ENCODE data around the gene ZNF860.

ZNF860 gene

GRCh38 chr3:31948280-31948679, 33.3 kb upstream of the ZNF860 start:
- TF ChIP-seq CTCF (IDR thresholded peaks at IDR 0.05; ENCODE audit: control insufficient read depth, insufficient read depth, low read depth, low read length, missing control alignments): no peak
- H3K4me3 ChIP-seq (ENCODE audit: control insufficient read depth, low read depth, low read length): no peak overlapping the region
- DNase-seq (ENCODE audit: low read depth): no peak

- no peak for DNase-seq (ENCODE audit: low read depth)
- H3K4me3 ChIP-seq (ENCODE audit: control insufficient read depth, low read depth, low read length): no peak overlapping the region
- TF ChIP-seq CTCF (IDR thresholded peaks at IDR 0.05; ENCODE audit: control insufficient read depth, insufficient read depth, low read depth, low read length, missing control alignments): no peak
These were observed 29.3 kb upstream of the ZNF860 start for GRCh38 chr3:31952205-31952604.

- DNase-seq (ENCODE audit: low read depth): no peak
- no peak overlapping the region for H3K4me3 ChIP-seq (ENCODE audit: control insufficient read depth, low read depth, low read length)
- no peak for TF ChIP-seq CTCF (IDR thresholded peaks at IDR 0.05; ENCODE audit: control insufficient read depth, insufficient read depth, low read depth, low read length, missing control alignments)
These were observed 28.5 kb upstream of the ZNF860 start for GRCh38 chr3:31953091-31953490.

- DNase-seq (ENCODE audit: low read depth): no peak
- H3K4me3 ChIP-seq (ENCODE audit: control insufficient read depth, low read depth, low read length): no peak overlapping the region
- no peak for TF ChIP-seq CTCF (IDR thresholded peaks at IDR 0.05; ENCODE audit: control insufficient read depth, insufficient read depth, low read depth, low read length, missing control alignments)
These were observed 27.9 kb upstream of the ZNF860 start for GRCh38 chr3:31953636-31954035.

GRCh38 chr3:31955581-31955980, 26.0 kb upstream of the ZNF860 start:
- no peak for DNase-seq (ENCODE audit: low read depth)
- no peak overlapping the region for H3K4me3 ChIP-seq (ENCODE audit: control insufficient read depth, low read depth, low read length)
- no peak for TF ChIP-seq CTCF (IDR thresholded peaks at IDR 0.05; ENCODE audit: control insufficient read depth, insufficient read depth, low read depth, low read length, missing control alignments)

- TF ChIP-seq CTCF (IDR thresholded peaks at IDR 0.05; ENCODE audit: control insufficient read depth, insufficient read depth, low read depth, low read length, missing control alignments): no peak
- no peak overlapping the region for H3K4me3 ChIP-seq (ENCODE audit: control insufficient read depth, low read depth, low read length)
- DNase-seq (ENCODE audit: low read depth): no peak
These were observed 24.4 kb upstream of the ZNF860 start for GRCh38 chr3:31957106-31957505.

GRCh38 chr3:31958701-31959152, 22.8 kb upstream of the ZNF860 start:
- H3K4me3 ChIP-seq (ENCODE audit: control insufficient read depth, low read depth, low read length): no peak overlapping the region
- no peak for TF ChIP-seq CTCF (IDR thresholded peaks at IDR 0.05; ENCODE audit: control insufficient read depth, insufficient read depth, low read depth, low read length, missing control alignments)
- DNase-seq (ENCODE audit: low read depth): no peak

Measured in AG09309 (cell line).